ENCODE measurements around the gene SDK2.

The SDK2 gene

DNA sequence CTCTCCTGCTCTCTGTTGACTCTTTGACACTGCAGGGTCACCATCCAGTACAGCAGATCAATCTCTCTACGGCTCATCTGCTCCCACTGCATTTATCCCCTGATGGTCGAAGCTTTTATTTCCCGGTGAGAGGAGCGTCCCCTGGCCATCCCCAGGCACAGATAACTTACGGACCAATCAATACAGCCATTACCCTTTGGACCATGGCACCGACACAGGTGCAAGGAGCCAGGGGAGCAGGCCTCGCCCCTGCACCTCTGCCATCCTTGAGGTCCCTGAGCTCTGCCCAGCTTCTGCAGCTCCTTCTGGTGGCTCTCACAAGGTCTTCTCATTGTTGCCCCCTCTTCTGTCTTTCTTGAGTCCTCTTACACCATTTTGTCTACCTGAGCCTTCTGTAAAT is 115.6 kb downstream of the SDK2 start:
- DNase-seq = no peak

DNA sequence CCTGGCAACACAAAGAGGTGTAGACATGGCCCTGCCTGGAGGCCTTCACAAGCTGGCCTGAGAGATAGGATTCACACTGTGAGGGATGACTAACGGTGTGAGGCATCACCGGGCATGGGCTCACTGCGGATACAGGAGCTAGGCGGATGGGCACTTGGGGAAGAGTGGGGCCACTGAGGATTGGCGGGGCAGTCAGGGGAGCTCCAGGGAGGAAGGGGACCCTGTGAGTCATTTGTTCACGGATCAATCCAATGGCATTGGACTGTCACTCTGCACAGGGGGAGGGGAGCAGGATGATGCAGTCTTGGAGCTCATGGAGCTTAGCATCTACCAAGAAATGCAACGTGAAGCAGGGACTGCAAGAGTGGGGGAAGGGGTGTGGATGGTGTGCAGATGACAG is 117.3 kb downstream of the SDK2 start:
- no peak for DNase-seq

DNA sequence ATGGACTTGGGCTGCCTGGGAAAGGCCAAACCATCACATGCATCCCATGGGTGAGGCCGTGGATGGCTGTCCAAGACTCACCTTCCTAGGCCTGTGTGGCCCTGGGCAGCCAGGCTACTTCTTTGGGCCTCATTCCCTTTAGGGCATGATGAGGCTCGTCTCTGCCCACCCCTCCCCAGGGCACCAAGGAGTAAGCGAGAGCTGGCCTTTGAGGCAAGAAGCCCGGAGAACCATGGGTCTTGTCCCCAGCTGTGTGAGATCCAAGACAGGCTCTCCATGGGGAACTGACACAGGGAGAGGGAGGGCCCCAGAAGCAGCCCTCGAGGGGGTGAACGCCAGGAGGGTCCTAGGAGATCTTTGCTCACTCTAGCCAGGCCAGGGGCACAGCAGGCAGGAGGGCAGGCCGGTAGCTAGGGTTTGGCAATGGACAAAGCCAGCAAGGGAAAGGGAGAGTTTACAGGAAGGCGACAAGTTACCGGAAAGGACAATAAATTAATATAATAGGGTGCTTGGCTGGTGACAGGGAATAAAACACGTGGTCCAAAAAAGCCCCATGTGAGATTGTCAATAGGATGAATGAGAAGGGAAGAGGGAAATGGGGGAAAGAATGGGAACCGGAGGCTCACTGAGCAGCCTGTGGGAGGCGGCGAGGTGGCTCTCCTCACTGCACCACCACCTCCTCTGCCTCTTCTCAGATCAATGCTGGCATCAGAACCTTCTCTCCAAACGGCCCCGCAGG is 119.1 kb downstream of the SDK2 start:
- no peak for DNase-seq

DNA sequence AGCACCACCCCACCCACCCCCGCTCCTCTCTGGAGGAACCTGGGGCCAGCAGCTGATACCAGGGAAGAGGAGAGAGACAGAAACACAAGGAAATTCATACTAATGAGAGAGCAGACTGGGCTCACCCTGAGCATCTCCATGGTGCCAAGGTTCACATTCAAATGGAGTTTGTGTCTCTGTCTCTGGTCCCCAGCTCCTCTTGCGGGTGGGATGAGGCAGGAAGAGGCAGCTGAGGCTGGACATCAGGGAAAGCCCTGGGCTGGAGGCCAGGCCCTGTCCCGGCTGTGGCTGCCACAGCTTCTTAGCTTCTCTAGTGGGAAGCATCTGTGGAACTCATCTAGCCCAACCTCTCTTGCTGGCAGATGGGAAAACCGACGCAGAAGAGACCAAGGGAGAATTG is 121.5 kb downstream of the SDK2 start:
- DNase-seq = no peak

DNA sequence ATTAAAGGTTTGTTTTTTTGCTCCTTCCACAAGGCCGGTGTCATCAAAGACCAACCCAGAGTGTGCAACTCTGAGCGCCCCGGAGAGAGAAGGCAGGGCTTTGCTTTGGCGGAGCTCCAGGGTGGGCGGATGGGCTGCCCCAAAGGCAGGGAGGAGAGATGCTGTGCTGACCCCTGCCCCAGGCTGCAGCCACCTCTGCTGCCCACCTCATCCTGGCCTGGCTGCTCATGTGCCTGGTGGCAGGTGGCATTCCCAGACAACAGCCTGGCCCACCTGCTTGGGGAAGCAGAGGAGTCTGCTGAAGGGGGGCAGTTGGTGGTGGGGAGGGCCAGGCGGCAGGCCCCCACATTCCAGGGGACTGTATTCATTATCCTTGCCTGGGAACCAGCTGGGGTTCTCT is 122.1 kb downstream of the SDK2 start:
- DNase-seq = no peak

DNA sequence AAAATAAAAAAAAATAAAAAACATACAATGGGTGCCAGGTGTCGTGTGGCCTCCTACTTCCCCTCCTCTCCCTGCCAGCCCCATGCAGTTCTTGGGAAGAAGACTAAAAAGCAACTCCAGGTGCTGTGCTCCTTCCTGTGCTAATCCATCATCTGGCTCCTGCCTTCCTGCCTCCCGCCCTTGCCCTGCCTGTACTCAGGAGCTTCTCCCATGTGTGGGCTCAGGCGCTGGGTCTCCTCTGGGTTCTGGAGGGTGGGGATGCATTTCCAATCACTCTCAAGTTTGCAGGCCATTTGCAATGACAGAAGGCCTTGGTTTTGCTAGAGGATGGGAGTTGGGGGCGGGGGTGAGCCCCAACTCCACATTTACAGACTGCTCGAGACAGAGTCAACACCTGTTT is 122.9 kb downstream of the SDK2 start:
- no peak for DNase-seq

DNA sequence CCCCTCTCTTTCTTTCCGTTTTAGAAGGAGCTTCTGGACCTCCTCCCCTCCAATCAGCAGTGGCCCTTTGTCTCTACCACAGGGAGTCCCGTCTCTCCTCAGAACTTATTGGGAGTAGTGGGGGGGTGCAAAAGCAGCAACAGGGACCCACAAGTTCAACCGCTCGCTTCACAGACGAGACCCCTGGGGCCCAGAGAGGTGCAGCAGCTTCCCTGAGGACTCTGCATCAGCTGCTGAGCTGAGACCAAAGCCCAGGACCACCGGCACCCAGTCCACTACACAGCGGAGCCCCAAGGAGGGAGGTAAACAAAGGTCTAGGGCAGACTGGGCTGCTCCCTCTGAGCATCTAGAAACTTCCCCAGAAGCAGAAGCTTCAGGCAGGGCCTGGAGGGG is 123.9 kb downstream of the SDK2 start:
- DNase-seq = no peak

DNA sequence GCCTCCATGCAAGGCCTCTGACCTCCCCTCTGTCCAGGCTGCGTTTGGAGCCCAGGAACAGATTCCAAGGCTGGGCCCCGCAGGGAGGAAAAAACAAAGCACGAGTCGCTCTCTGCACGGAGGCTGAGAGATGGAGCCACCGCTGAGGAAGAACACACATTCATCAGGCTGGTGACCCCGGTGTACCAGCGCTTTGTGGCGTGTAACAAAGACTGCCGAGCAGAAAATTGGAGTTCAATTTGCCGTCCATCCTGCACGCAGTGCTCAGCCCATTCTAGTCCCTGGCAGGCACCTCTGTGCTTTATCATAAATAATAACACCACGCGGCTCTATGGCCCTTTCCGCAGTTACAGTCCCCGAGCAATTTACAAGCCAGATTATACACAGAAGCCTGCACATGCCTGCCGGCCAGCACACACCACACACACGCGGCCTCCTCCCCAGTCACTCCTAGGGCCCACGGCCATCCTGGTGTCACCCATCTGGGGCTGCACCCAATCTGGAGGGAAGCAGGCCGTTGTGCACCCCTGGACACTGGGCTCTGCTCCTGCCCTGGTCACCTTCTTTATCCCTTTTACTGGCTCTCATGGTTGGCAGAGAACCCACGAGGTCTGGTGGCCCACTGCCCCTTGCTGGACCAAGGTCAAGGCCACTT is 124.4 kb downstream of the SDK2 start:
- no peak for DNase-seq

DNA sequence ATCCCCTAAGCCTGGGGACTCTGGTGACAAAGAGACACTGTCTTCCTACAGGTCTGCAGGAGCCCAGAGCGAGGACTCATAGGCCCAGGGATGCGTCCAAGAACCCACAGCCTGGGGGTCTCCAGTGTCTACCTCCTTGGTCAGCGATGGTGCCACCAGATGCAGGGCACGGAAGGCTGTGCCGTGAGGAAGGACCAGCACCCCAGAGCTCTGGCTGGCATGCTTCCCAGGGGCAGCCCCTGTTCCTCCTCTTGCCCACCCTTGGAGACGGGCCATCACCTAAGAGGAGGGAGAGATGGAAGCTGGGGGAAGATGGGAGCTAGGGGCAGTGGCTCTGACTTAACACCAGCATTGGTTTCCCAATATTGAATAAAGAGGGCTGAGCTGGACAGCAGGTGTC is 125.2 kb downstream of the SDK2 start:
- no peak for DNase-seq

DNA sequence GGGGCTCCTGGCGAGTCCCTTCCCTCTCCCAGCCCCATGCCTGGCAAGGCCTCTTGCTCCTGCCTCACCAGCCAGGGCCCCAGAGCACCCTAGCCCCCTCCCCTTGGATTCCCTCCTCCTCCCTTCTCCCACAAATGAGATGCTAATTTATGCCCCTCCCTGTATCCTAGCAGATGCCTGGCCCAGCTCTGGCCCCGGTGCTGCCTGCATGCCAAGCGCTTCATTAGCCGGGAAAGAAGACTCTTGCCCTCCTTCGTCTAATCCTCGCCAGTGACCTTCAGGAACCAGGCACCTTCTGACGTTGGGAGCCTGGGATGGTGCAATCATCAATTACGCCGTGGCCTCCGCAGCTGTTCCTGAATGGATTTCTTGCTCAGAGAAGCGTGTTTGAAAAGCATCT is 127.8 kb downstream of the SDK2 start:
- DNase-seq = no peak

DNA sequence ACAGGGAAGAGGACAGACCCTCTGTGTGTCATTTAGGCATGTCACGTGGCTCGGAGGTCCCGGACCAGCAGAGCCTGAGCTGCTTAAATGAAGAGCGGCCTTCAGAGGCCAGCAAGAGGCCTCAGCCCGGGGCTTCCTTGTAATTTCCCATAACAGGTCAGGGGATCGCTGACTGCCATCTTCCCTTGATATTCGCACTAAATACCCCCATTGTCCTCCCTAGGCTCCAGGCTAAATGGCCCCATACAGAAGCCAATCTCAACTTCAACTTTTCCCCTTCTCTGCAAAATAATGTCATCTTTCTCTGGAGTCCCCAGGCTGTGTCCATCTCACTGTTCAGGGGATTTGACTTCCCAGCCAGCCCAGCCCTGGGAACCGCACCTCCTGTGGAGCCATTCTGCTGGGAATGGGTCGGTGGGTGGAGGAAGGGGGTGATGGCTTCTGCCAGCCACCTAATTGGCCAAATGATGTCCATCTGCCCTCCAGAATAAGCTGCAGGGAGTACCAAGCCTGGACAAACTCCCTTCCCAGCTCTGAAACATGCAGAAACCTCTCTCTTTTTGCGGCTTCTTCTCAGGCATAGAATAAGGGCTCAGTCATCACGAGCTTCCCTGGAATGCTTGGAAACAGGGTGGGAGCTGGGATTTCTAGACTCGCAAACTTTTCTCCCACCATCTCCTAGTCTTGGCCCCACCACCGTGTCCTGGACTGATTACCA is 129.9 kb downstream of the SDK2 start:
- DNase-seq = no peak

DNA sequence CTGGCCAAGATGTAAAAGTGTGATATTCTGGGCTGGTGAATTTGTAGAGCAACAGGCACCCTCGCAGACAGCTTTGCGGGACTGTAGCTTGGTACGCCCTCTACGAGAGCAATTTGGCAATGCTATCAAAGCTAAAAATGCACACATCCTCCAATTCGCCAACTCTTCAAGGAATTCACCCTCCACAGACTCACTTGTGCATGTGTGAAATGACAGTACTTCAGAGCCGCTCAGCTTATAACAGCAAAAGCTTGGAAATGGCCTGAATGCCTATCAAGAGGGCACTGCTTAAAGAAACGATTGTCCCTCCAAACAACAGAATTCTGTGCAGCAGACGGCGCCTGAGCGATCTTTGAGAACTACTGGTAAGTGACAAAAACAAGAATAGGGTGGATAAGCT is 130.8 kb downstream of the SDK2 start:
- DNase-seq = no peak

DNA sequence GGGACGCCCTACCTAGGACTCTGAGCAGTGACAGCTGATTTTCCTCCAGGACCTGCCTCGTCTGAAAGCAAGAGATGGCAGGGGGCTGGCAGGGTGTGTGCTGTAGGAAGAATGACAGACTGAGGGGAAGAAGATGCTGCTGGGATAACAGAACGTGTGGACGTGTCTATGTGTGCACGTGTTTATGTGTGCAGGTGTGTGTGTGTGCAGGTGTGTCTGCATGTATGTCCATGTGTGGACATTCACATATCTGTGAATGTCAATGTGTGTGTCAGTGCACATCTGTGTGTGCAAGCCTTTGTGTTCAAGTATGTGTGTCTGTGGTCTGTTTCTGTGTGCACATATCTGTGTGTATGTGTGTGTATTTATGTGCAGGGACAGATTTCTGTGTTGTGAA is 132.5 kb downstream of the SDK2 start:
- no peak for DNase-seq

DNA sequence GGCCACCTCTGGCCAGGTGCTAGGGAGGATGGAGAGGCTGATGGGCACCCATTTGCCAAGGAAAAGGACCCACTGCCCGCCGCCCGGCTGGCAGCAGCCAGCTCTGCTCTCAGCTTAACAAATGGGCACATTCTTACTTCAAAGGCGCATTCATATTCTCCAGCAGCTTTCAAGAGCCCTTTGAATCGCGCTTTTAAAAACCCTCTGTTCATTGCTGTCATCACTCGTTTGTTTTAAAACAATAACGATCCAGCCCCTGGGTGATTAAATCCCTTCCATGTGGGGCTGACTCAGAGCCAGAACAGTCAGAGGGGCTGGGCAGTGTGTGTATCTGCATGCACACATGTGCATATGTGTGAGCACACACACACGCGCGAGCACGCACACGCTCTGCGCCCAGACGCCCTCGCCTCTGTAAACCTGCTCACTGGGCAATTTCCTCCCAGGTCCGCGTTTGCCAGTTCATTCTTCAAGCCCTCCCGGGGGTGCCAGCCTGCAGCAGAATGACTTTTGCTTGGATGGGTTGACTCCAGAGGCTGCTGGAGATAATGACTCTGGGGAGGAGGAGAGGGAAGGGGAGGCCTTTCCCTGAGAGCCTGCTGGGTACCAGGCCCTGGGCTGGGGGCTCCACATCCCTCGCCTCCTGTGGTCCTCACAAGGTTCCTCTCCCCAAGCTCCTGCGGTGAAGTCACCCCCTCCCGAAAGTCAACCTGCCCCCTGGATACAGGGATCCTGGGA is 133.1 kb downstream of the SDK2 start:
- no peak for DNase-seq

DNA sequence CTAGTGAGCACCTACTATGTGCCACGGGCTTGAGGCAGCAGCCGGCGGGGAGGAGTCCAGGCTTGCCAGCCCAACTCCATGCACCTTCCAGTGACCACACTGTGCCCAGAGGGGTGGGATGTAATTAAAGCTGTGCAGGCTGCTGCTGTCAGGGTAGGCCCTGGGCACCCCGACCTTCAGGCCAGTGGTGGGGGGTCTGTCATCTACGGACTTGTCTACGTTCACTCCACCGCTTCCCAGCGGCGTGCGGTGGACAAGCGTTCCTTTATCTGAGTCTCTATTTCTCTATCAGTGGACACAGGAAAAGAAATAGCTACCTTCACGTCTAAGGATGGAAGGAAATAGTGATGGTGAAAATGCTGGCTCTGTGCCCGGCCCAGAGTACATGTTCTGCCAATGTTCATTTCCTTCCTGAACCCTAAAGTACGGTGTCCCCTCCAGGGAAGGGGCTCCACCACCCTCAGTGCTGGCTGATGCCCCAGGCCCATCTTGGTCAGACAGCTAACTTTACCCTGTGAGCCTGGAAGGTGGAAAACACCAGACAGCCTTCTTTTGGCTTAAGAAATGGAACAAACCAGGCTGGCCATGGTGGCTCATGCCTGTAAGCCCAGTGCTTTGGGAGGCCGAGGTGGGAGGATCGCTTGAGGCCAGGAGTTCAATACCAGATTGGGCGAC is 135.2 kb downstream of the SDK2 start:
- DNase-seq = no peak

DNA sequence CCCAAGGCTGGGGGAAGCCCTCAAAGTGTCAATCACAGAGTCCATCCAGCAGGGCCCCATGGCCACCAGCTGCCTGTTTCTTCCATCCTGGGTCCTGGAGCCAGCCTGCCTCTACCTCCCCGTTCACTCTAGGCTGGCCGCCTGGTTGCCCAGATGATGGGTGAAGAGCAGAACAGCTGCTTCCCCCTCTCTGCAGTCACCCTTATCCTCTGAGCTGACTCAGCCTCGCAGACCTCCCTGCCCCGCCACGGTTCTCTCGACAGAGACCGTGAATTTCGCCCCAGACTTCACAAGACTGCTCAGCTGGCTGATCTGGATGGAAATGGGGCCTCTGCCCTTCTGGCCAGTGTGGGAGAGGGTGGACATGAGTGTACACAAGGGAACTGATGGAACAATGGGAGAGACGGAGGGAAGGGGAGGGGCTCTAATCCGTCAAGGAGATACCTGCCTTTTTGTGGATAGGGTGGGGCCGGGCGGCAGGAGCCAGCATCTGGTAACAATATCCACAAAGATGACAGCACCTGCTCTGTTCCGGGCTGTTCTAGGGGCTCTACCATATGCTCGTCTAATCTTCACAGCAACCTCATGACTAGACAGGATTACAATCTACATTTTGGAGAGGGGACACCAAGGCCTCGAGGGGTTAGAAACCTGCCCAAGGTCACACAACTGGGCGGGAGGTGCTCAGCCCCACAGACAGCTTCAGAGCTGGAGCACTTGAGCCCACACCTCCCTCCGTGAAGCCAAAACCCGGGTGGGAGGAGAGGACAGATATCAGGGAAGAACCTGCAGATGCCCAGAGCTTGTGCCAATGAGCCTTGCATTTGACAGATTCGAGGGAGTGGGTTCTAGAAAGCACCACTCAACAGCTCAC is 136.0 kb downstream of the SDK2 start:
- DNase-seq = no peak

DNA sequence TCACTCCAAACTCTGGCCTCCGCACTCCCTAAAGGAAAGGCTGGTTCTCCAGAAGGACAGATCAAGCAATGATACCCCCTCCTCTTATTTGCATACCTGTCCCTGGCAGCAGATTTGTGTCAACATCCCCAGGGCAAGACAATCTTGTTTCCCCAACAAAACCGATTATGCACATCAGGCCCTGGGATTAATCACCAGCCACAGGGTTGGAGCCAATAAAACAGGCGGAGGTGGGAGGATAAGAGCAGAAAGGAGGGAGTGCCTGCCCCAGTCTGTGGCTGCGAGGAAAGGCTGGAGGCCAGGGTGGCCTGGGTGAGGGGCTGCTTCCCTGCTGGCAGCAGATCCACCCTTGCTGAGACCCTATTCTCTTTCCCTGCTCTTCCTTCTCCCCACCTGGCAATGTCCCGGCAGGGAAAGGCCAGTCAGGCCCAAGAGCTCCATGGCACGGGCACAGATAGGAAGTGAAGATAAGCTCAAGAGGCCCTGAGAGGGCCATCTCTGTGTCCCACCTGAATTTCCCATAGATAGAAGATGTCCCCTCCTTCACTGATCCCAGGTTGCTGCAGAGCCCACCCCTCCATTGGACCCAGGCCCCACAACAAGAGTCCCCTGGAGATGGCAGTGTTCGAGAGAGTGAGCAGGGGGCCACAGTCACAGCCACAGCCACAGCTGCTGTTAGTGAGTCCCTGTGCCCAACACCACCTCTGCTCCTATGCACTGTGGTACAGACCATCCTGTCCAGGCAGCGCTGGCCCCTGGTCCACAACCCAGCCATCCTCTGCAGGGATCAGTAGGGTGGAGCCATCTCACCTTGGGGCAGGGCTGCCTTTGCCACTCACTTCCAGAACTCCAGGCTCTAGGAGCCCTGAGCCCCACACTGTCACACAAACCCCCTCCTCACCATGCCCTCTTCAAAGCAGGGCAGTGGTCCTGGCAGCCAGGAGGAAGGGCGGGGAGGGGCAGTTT is 137.5 kb downstream of the SDK2 start:
- DNase-seq = no peak

DNA sequence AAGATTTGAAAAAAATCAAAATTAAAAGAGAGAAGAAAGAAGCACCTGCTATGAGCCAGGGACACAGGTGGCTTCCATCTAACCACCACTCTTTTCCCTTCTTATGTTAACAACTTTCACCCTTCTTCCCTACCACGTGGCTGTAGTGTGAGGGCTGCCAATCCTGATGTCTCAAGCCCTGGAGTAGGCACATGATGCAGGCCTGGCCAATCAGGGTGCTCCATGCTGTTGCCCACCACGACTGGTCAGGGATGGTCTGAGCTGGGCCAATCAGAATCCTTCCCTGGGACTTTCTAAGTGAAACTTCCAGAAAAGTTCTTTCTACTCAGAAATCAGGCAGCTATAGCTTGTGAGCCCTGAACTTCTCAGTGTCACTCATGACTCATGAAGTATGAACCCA is 140.7 kb downstream of the SDK2 start:
- no peak for DNase-seq

DNA sequence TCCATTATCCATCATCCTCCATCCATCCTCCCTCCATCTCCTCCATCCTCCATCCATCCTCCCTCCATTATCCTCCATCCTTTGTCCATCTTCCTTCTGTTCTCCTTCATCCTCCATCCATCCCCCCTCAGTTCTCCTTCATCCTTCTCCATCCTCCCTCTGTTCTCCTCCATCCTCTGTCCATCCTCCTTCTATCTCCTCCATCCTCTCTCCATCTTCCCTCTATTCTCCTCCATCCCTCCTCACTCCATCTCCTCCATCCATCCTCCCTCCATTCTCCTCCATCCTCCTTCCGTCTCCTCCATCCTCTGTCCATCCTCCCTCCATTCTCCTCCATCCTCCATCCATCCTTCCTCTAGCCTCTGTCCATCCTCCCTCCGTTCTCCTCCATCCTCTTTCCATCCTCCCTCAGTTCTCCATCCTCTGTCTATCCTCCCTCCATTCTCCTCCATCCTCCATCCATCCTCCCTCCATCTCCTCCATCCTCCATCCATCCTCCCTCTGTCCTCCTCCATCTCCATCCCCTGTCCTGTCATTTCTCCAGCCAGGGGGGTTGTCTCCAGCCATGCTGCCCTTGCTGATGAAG is 143.7 kb downstream of the SDK2 start:
- no peak for DNase-seq

DNA sequence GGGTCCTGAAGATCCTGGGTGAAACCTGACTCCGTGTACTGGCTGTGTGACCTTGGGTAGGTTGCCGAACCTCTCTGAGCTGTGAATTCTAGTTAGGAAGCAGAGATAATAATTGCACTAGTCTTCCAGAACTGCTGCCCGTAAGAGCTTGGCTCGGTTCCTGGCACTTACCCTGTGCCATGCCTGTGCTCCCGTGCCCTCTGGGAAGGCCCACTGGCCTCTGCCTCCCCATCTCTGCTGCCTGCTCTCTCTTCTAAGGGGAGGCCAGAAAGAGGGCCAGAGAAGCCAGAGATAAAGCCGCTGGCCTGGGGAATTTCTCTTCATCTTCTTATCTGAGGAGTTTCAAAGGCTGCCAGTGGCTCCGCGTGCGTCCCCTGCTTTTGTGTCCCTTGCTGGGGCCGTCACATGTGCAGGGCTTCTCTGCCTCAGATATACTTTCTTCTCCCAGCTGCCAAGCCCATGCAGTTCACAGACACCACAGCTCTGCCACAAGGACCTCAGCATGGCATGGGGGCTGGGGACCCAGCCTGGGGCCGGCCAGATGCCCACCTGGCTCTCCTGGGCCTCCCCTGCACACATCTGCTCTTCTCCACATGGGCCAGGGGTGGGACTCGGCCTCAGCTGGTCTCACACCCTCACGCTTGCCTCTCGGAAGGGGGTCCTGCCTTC is 145.2 kb downstream of the SDK2 start:
- no peak for DNase-seq

Data from activated CD8-positive, alpha-beta memory T cell treated with anti-CD3 and anti-CD28 coated beads for 24 hours (primary cell).